GM12891 (cell line): ENCODE measurements around the gene TSHZ1.
A peak's percentile ranks its signal among the peaks of the same experiment; 100 is the strongest.

Source experiments
- DNase-seq: peaks from one replicate; pipeline ENCODE4 v3.0.0; 2011; ENCODE audit warnings: low spot score; ENCODE audit not compliant: insufficient read length
- FAIRE-seq: peaks from 2 replicates; lab custom pipeline; 2011; peaks lifted over from hg19 to GRCh38; lab: Jason Lieb, UNC
- PAX5 ChIP-seq: IDR thresholded peaks from 2 replicates; pipeline ENCODE4 v1.6.1; 2011; ENCODE audit warnings: low read length, moderate library complexity, mild to moderate bottlenecking; ENCODE audit not compliant: insufficient read depth, severe bottlenecking
- POLR2A ChIP-seq: IDR thresholded peaks from 2 replicates; pipeline ENCODE4 v1.6.1; 2011; ENCODE audit warnings: low read depth, low read length, control low read depth
- POLR2AphosphoS5 ChIP-seq: IDR thresholded peaks from 2 replicates; pipeline ENCODE4 v1.6.1; 2011; ENCODE audit warnings: low read depth, low read length, control low read depth
- POU2F2 ChIP-seq: IDR thresholded peaks from 2 replicates; pipeline ENCODE4 v1.6.1; 2011; ENCODE audit warnings: low read depth, mild to moderate bottlenecking, control low read depth, low read length, moderate library complexity
- SPI1 ChIP-seq: IDR thresholded peaks from 2 replicates; pipeline ENCODE4 v1.6.1; 2011; ENCODE audit warnings: low read depth, low read length, control low read depth
- TAF1 ChIP-seq: IDR thresholded peaks from 2 replicates; pipeline ENCODE4 v1.6.1; 2011; ENCODE audit warnings: low read depth, low read length, control low read depth

The TSHZ1 gene

DNA sequence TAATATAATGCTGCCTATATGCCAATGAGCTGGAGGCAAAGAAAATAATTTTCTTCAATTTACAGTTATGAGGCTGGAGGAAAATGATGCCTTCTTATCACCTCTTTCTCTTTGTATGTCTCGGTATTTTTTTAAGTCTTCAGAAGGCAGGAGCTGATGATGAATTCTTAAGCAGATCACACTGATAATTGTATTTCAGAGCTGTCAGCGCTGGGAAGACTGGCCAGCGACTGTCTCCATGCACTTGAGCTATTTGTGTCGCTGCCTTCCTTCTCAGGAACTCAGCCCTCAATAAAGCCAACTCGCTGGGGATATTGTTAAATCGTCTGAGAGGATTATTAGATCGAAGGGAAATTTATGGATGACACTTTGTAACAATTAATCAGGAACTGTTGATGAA is 42.0 kb upstream of the TSHZ1 start:
- TF ChIP-seq POU2F2 = no peak
- no peak for DNase-seq
- no peak for FAIRE-seq

DNA sequence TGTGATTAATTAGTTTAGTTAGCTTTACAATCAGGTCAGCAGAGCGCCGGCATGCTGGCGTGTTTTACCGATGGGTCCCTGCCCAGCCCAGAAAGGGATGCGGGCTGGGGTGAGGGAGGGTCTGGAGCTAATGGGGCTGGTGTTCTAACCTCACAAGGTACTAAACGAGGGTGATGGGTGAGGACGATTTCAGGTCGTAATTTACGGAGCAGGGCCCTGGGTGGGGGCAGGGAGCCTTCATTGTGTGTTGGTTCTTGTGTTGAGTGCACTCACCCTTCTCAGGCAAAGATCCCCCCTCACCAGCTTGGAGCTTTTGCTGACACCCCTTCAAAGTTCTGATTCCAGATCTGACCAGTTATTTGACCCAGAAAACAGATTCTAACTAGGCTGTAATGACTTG is 41.2 kb upstream of the TSHZ1 start:
- FAIRE-seq = no peak
- TF ChIP-seq TAF1 (no peak), POU2F2 (no peak), POLR2A (no peak), SPI1 (no peak), PAX5 (no peak), POLR2AphosphoS5 (no peak)

DNA sequence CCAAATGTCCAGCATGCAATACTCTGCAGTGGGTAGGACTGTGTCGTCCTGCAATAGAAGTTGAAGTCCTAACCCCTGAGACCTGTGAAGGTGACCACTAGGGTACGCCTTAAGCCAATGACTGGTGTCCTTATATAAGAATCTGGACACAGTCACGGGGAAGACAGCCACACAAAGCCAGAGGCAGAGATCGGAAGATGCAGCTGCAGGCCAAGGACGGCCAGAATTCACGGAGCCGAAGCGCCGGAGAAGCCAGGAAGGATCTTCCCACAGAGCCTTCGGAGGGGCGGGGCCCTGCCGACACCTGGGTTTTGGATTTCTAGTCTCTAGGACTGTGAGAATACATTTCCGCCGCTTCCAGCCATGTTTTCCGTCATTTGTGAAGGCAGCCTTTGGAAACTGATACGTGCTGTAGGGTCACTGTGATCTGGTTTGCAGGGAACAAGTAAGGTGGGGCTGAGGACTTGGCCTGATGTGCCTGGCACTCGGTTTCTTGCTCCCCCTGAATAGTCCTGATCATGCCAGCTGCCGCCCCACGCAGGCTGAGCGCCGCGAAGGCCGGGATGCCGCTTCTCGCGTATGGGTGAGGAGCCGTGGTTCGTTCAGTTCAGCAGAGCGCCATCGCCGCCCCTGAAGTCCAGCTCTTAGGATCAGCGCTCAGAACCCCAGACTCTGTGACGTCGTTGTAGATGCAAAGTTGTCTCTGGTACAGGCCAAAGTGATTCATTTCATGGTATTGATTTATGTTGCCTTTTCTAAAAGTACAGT is 40.4 kb upstream of the TSHZ1 start:
- DNase-seq (no peak), FAIRE-seq (no peak)
- TF ChIP-seq POLR2AphosphoS5 = no peak
- TF ChIP-seq POLR2A = no peak
- TF ChIP-seq PAX5 = no peak
- no peak for TF ChIP-seq SPI1
- TF ChIP-seq POU2F2 = no peak
- no peak for TF ChIP-seq TAF1

More for the DNA sequence above, 41.2 kb upstream of the TSHZ1 start:
- no peak for DNase-seq

DNA sequence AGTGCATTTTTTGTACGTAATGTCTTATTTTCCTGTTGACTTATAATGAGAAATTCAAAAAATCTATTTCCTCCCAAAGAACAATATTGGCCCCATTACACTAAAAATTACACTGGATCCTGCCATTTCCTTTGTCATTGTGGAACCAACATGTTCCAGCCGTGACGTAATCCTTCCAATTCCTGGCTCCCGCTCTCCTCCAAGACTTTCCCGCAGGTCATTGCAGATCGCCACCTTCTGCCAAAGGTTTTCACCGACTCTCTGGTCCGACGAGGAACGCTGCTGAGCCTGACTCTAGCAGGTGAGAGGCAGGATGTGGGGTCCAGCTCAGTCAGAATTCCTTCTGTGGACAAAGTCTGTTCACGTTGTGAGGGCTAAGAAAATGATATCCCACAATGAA is 39.7 kb upstream of the TSHZ1 start:
- no peak for TF ChIP-seq PAX5
- TF ChIP-seq POLR2AphosphoS5 = no peak
- no peak for TF ChIP-seq POU2F2
- TF ChIP-seq TAF1 = no peak
- no peak for TF ChIP-seq POLR2A
- TF ChIP-seq SPI1 = no peak
- FAIRE-seq (no peak), DNase-seq (no peak)

DNA sequence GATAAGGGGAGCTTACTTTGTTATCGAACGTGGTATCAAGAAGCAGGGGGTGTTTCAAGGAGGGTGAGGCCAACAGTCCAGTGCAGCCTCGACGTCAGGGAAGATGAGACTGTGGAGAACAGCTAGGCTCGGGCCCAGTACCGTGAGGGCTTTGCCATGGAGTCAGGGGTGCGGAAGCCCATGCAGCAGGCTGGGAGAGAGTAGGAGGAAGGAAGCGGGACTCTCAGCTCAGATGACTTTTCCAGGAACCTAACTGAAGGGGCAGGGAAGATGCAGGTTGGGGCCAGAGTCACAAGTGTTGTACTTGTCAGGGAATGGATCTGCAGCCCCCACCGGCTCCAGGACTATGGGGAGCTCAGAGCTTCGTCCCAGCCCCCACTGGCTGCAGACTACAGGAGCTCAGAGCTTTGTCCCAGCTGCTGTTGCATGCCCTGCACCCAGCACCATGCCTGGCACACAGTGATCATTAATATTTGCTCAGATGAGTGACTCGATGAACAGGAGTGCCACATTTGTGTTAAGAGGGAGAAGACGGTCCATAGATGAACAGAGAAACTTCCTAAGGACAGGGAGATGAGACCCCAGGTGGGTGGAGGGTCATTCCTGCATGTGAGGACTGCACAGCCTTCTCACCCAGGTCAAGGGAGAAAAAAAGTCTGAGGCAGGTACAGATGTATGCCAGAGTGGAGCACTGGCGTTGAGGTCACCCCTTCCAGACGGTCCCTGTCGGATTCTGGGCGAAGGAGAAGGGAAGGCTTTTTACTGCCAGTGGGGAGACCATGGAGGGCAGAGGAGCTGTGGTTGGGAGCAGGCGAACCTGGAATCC is 38.1 kb upstream of the TSHZ1 start:
- FAIRE-seq = peak; percentile 13

DNA sequence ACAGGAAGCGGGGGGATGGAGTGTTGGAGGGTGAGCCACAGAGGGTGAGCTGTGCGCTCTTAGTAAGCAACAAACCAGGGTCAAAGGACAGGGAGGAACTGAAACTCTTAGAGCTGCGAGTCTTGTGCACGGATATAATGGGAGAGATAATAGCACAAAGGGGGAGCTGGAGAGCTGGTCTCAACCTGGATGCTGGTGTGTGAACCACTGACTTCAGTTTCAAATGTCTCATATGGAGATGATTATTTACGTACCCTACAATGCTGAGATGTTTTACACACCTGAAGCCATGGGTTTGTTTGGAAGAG is 37.5 kb upstream of the TSHZ1 start:
- TF ChIP-seq POLR2AphosphoS5 (no peak), POU2F2 (peak; percentile 60; the same call in 1 of the 2 replicates), SPI1 (peak; percentile 100), POLR2A (no peak), TAF1 (no peak), PAX5 (no peak)
- DNase-seq = peak; percentile 77
- peak; percentile 93 for FAIRE-seq

More for the DNA sequence above, 38.1 kb upstream of the TSHZ1 start:
- no peak for TF ChIP-seq POLR2A
- no peak for TF ChIP-seq TAF1
- TF ChIP-seq SPI1 = no peak
- no peak for TF ChIP-seq PAX5
- no peak for TF ChIP-seq POU2F2
- no peak for DNase-seq

DNA sequence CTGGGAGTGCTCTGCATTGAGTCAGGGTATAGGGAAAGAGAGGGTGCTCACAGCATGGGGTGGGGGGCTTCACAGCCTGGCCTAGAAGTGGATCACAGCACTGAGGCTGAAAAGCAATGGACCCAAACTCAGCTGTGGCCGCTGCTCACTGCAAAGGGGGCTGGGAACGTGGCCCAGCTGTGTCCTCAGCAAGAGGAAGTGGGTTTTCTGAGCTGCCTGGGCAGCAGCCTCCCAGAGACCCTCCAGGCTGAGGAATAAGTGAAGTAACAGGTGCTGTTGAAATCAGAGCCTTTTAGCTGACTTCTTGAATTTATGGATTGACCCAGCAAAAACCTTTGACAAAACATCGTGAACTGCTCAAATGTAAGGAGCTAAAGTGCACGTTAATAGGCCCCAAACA is 36.9 kb upstream of the TSHZ1 start:
- no peak for DNase-seq
- TF ChIP-seq POLR2A = no peak
- peak; percentile 67 for TF ChIP-seq SPI1
- FAIRE-seq = peak; percentile 51

DNA sequence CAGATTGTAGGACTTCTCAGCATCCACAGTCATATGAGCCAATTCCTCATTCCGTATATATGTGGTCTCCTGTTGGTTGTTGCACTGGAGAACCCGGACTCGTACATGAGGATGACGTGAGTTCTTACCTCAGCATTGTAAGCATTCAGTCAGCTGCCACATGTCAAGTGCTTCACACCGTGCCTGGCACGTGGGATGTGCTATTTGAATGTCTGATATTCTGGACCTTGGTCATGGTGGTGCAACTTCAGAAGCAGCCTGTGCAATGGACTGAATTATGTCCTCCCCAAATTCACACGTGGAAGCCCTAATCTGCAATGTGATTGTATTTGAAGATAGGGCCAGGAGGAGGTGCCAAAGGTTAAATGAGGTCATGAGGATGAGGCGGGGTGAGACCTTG is 33.7 kb upstream of the TSHZ1 start:
- DNase-seq (no peak), FAIRE-seq (no peak)
- TF ChIP-seq POLR2AphosphoS5 (no peak), SPI1 (no peak), TAF1 (no peak), PAX5 (no peak), POLR2A (no peak), POU2F2 (no peak)

DNA sequence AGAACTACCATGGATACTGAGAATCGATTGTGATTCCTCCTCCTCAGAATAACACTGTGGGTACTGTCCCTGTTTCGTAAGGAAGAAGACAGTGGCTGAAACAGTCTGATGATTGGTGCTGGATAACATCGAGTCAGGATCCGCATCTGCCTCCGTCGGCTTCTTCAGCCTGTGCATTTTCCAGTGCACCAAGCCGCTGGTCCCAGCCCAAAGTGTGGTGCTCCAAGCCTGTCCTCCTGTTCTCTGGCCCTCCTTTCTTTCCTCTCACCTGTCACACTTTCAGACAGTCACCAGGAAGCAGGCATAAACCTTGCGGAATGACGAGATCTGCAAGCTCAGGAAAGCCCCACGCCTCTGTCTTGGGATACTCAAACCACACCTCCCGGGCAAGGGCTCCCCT is 32.2 kb upstream of the TSHZ1 start:
- FAIRE-seq = no peak
- no peak for TF ChIP-seq POU2F2
- no peak for TF ChIP-seq PAX5
- no peak for TF ChIP-seq POLR2A
- no peak for TF ChIP-seq POLR2AphosphoS5
- TF ChIP-seq TAF1 = no peak
- TF ChIP-seq SPI1 = no peak
- no peak for DNase-seq

DNA sequence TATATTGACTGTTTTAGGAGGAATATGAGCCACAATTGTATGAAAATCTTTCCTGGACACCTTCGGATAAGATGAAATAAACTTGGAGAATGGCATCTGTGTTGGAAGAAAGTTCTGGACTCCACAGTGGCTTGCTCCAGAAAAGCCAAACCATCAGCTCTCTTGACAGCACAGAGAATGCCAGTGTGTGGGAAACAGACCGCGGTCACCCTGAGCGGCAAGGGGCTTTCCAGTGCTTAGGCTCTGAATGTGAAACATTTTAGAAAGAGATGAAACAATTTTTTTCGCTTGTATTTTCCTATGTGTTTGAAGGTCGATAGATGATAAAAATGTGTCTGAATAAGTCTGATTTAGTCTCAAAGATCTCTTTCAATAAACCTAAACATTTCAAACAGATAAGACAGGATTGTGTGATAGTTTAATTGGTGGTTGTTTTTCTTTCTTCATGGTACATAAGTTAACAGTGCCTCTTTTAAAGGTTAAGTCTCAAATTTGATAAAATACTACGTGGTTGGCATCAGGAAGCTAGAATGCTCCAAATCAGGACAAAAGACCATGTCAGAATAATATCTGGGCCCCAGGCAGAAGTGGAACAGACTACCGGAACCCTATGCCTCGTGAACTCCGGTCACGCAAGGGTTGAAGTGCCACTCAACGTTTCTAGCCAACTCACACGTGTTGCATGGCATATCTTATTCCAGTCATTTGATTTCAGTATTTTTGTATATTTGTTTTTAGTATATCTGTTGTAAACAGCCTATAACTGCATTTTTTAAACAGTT is 30.6 kb upstream of the TSHZ1 start:
- DNase-seq (no peak), FAIRE-seq (no peak)
- no peak for TF ChIP-seq PAX5
- no peak for TF ChIP-seq POLR2A
- TF ChIP-seq SPI1 = no peak
- TF ChIP-seq TAF1 = no peak
- no peak for TF ChIP-seq POLR2AphosphoS5
- TF ChIP-seq POU2F2 = no peak
